DMS114 treated with DMSO at 0.1 percent for 48 hours (cell line): Measurements from ENCODE around the gene FBXO45.
A peak's percentile ranks its signal among the peaks of the same experiment; 100 is the strongest.
"Not testable (repeated sequence)": the region's sequence is repeated elsewhere in the genome, so short reads cannot be mapped to it uniquely, and the experiment has no call there.

ENCODE experiments used
- DNase-seq: peaks from one replicate; lab custom pipeline; 2025; ENCODE audit not compliant: unreplicated experiment; lab: John Stamatoyannopoulos, UW

The FBXO45 gene

GRCh38 chr3:196615234-196615633, 46.8 kb downstream of the FBXO45 start:
- DNase-seq = not testable (repeated sequence)

GRCh38 chr3:196617256-196617655, 48.8 kb downstream of the FBXO45 start:
- no peak for DNase-seq

- no peak for DNase-seq
These were observed 50.8 kb downstream of the FBXO45 start for GRCh38 chr3:196619223-196619622.

- DNase-seq = not testable (repeated sequence)
These were observed 51.2 kb downstream of the FBXO45 start for GRCh38 chr3:196619627-196620026.

GRCh38 chr3:196620161-196620604, 51.7 kb downstream of the FBXO45 start:
- no peak for DNase-seq

GRCh38 chr3:196620684-196621083, 52.2 kb downstream of the FBXO45 start:
- no peak for DNase-seq

GRCh38 chr3:196621611-196622010, 53.2 kb downstream of the FBXO45 start:
- DNase-seq = no peak

GRCh38 chr3:196624067-196624790, 55.8 kb downstream of the FBXO45 start:
- DNase-seq = no peak

GRCh38 chr3:196624907-196625306, 56.4 kb downstream of the FBXO45 start:
- no peak for DNase-seq

GRCh38 chr3:196625331-196625730, 56.9 kb downstream of the FBXO45 start:
- DNase-seq = no peak

GRCh38 chr3:196627918-196628231, 59.4 kb downstream of the FBXO45 start:
- DNase-seq = no peak

GRCh38 chr3:196629228-196629627, 60.8 kb downstream of the FBXO45 start:
- no peak for DNase-seq

GRCh38 chr3:196631682-196632045, 63.2 kb downstream of the FBXO45 start:
- DNase-seq = no peak

GRCh38 chr3:196632046-196632751, 63.7 kb downstream of the FBXO45 start:
- DNase-seq = peak; percentile 74

GRCh38 chr3:196633555-196634151, 65.2 kb downstream of the FBXO45 start:
- DNase-seq = no peak

GRCh38 chr3:196634224-196634623, 65.8 kb downstream of the FBXO45 start:
- DNase-seq = no peak

GRCh38 chr3:196634829-196635228, 66.4 kb downstream of the FBXO45 start:
- DNase-seq = no peak

- no peak for DNase-seq
These were observed 68.2 kb downstream of the FBXO45 start for GRCh38 chr3:196636369-196637349.

- not testable (repeated sequence) for DNase-seq
These were observed 69.5 kb downstream of the FBXO45 start for GRCh38 chr3:196637941-196638340.
